NCI-H2029 (cell line): Measurements from ENCODE around the gene SLC6A13.
"Not testable (repeated sequence)": the region's sequence is repeated elsewhere in the genome, so short reads cannot be mapped to it uniquely, and the experiment has no call there.

Source experiments
- DNase-seq: peaks from one replicate; lab custom pipeline; 2025; lab: John Stamatoyannopoulos, UW

The SLC6A13 gene

GRCh38 chr12:264269-264668 is 1.6 kb upstream of the SLC6A13 start:
- no peak for DNase-seq

GRCh38 chr12:263574-263973 is 938 bp upstream of the SLC6A13 start:
- no peak for DNase-seq

GRCh38 chr12:262113-262512 is 523 bp downstream of the SLC6A13 start:
- no peak for DNase-seq

GRCh38 chr12:257521-258321 is 4.9 kb downstream of the SLC6A13 start:
- no peak for DNase-seq

- no peak for DNase-seq
Measured at GRCh38 chr12:256958-257357, 5.7 kb downstream of the SLC6A13 start.

GRCh38 chr12:256225-256624 is 6.4 kb downstream of the SLC6A13 start:
- no peak for DNase-seq

GRCh38 chr12:254912-255311 is 7.7 kb downstream of the SLC6A13 start:
- DNase-seq = no peak

- no peak for DNase-seq
Measured at GRCh38 chr12:254039-254438, 8.6 kb downstream of the SLC6A13 start.

- no peak for DNase-seq
Measured at GRCh38 chr12:253116-253831, 9.4 kb downstream of the SLC6A13 start.

- DNase-seq = no peak
Measured at GRCh38 chr12:252636-253035, 10.0 kb downstream of the SLC6A13 start.

- no peak for DNase-seq
Measured at GRCh38 chr12:247271-247670, 15.4 kb downstream of the SLC6A13 start.

GRCh38 chr12:243381-243780 is 19.3 kb downstream of the SLC6A13 start:
- DNase-seq = no peak

GRCh38 chr12:242496-242895 is 20.1 kb downstream of the SLC6A13 start:
- DNase-seq = no peak

- DNase-seq = no peak
Measured at GRCh38 chr12:241266-241665, 21.4 kb downstream of the SLC6A13 start.

- DNase-seq = no peak
Measured at GRCh38 chr12:240566-240965, 22.1 kb downstream of the SLC6A13 start.

GRCh38 chr12:238736-239398 is 23.8 kb downstream of the SLC6A13 start:
- no peak for DNase-seq

- no peak for DNase-seq
Measured at GRCh38 chr12:238116-238515, 24.5 kb downstream of the SLC6A13 start.

- no peak for DNase-seq
Measured at GRCh38 chr12:237026-237815, 25.4 kb downstream of the SLC6A13 start.

GRCh38 chr12:236445-236844 is 26.2 kb downstream of the SLC6A13 start:
- no peak for DNase-seq

GRCh38 chr12:235967-236366 is 26.7 kb downstream of the SLC6A13 start:
- not testable (repeated sequence) for DNase-seq

GRCh38 chr12:234891-235415 is 27.7 kb downstream of the SLC6A13 start:
- DNase-seq = no peak

GRCh38 chr12:234019-234418 is 28.6 kb downstream of the SLC6A13 start:
- DNase-seq = no peak
